ENCODE measurements around the gene UBE2E2.

Gene UBE2E2

DNA sequence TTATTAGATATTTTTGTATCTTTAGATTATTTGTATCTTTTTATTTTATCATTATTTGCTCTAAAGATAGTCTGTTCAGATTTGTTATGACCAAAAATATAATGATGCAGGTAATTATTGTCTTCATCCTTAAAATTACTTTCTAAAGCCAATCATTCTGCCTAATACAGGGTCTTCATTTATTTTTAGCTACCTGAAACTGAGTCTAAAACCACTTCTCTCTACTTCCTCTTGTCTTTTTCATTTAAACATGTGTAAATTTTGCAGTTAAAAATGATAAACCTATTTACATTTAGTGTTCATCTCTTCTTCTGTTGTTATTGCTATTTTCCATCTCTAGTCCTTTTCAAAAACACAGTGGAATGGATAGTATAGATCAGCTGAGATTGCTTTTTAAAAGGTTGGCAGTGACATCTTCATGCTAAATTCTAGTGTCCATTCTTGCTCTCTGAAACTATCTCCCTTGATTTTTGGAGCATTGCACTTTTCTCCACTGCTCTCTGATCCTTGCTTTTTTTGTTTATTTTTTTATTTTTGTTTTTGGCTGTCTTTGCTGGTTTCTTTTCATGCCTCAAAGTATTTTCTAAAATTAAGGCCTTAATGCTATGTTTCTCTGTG is 91.8 kb downstream of the UBE2E2 start:
- TF ChIP-seq, protein P1, sequence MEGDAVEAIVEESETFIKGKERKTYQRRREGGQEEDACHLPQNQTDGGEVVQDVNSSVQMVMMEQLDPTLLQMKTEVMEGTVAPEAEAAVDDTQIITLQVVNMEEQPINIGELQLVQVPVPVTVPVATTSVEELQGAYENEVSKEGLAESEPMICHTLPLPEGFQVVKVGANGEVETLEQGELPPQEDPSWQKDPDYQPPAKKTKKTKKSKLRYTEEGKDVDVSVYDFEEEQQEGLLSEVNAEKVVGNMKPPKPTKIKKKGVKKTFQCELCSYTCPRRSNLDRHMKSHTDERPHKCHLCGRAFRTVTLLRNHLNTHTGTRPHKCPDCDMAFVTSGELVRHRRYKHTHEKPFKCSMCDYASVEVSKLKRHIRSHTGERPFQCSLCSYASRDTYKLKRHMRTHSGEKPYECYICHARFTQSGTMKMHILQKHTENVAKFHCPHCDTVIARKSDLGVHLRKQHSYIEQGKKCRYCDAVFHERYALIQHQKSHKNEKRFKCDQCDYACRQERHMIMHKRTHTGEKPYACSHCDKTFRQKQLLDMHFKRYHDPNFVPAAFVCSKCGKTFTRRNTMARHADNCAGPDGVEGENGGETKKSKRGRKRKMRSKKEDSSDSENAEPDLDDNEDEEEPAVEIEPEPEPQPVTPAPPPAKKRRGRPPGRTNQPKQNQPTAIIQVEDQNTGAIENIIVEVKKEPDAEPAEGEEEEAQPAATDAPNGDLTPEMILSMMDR (IDR thresholded peaks at IDR 0.05; ENCODE audit: insufficient read depth, low read depth, low read length, missing control alignments): no peak
- no peak for DNase-seq (ENCODE audit: low read depth)
- H3K4me3 ChIP-seq (ENCODE audit: low read depth, low read length): no peak overlapping the region

GRCh38 chr3:23301819-23302218 is 98.7 kb downstream of the UBE2E2 start:
- TF ChIP-seq, protein P1 (IDR thresholded peaks at IDR 0.05; ENCODE audit: insufficient read depth, low read depth, low read length, missing control alignments): no peak
- DNase-seq (ENCODE audit: low read depth): no peak
- H3K4me3 ChIP-seq (ENCODE audit: low read depth, low read length): no peak overlapping the region

GRCh38 chr3:23302271-23302670 is 99.1 kb downstream of the UBE2E2 start:
- H3K4me3 ChIP-seq (ENCODE audit: low read depth, low read length): no peak overlapping the region
- TF ChIP-seq, protein P1 (IDR thresholded peaks at IDR 0.05; ENCODE audit: insufficient read depth, low read depth, low read length, missing control alignments): no peak

GRCh38 chr3:23303601-23304217 is 100.6 kb downstream of the UBE2E2 start:
- DNase-seq (ENCODE audit: low read depth): no peak
- no peak overlapping the region for H3K4me3 ChIP-seq (ENCODE audit: low read depth, low read length)
- TF ChIP-seq, protein P1 (IDR thresholded peaks at IDR 0.05; ENCODE audit: insufficient read depth, low read depth, low read length, missing control alignments): no peak

More at GRCh38 chr3:23302271-23302670, 99.1 kb downstream of the UBE2E2 start:
- DNase-seq (ENCODE audit: low read depth): no peak

GRCh38 chr3:23304424-23304823 is 101.3 kb downstream of the UBE2E2 start:
- TF ChIP-seq, protein P1 (IDR thresholded peaks at IDR 0.05; ENCODE audit: insufficient read depth, low read depth, low read length, missing control alignments): no peak
- DNase-seq (ENCODE audit: low read depth): no peak
- no peak overlapping the region for H3K4me3 ChIP-seq (ENCODE audit: low read depth, low read length)

DNA sequence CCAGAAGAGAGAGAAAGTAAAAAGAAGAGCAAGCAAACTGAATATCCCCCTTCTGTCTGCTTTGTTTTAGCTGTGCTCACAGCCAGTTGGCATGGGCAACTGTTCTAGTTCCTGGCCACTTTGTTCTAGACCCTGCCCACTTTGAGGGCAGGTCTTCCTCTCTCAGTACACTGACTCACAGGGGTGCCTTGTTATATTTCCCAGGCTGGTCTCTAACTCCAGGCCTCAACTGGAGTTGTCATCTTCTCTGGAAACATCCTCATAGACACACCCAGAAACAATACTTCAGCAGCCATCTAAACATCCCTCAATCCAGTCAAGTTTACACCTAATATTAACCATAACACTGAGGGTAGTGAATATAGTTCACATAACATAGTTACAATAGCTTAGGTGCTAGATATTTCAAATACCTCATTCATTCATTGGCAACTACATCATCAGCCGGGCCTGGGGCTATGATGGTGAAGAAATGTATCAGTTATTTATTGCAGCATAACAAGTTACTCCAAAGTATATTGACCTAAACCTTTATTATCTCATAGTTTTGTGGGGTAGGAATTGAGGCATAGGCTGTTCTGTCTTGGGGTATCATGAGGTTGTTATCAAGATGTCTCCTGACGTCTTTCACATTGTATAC is 106.0 kb downstream of the UBE2E2 start:
- TF ChIP-seq, protein P1 (IDR thresholded peaks at IDR 0.05; ENCODE audit: insufficient read depth, low read depth, low read length, missing control alignments): no peak
- no peak for DNase-seq (ENCODE audit: low read depth)
- H3K4me3 ChIP-seq (ENCODE audit: low read depth, low read length): no peak overlapping the region
